Measurements from ENCODE around the gene TLE2.

DNA sequence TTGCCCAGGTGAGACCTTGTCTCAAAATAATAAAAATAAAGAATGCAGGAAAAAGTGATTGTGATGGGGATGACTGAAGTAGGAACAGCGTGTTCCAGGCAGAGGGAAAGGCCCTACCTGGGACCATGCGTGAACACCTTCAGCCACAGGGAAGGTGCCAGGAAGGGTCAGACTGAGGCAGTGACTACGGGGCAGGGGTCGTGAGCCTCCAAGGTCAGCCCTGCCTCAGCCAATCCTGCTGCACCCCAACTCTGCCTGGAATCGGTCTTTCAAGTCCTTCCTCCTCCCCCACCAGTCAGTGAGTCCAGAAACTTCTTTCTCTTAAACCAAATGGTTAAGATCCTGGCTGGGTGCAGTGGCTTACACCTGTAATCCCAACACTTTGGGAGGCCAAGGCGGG lies 16.1 kb upstream of the TLE2 start:
- TF ChIP-seq CTCF (optimal IDR thresholded peaks at IDR 0.05 in 1 of 3, IDR thresholded peaks at IDR 0.05 in 1 of 3, conservative IDR thresholded peaks at IDR 0.05 in 1 of 3; ENCODE audit: extremely low read depth in 1 of 3, insufficient read depth in 2 of 3, low read length in 3 of 3) = no peak
- TF ChIP-seq EZH2 (IDR thresholded peaks at IDR 0.05; ENCODE audit: low read length) = no peak

Data from keratinocyte (primary cell).